Activated naive CD4-positive, alpha-beta T cell treated with Interleukin-2 at 50 U/mL for 16 hours (primary cell): Measurements from ENCODE around the gene RASA1.
"Not testable (repeated sequence)": the region's sequence is repeated elsewhere in the genome, so short reads cannot be mapped to it uniquely, and the experiment has no call there.

Source experiments
- DNase-seq: peaks from one replicate; pipeline ENCODE4 v3.0.0-alpha.2; 2020

RASA1 gene

GRCh38 chr5:87267574-87268125 lies at the start of gene RASA1:
TSS of gene RASA1 (plus strand) at chr5:87267883. CDS start at chr5:87268452, 569 bp downstream.
- peak; percentile 83 for DNase-seq

- DNase-seq = no peak
These were observed 37.9 kb upstream of the RASA1 start for GRCh38 chr5:87229780-87230179.

GRCh38 chr5:87231037-87231808 lies 36.5 kb upstream of the RASA1 start:
- peak; percentile 27 for DNase-seq

- DNase-seq = no peak
These were observed 34.5 kb upstream of the RASA1 start for GRCh38 chr5:87233143-87233542.

- DNase-seq = no peak
These were observed 26.1 kb upstream of the RASA1 start for GRCh38 chr5:87241555-87241954.

- no peak for DNase-seq
These were observed 25.4 kb upstream of the RASA1 start for GRCh38 chr5:87242242-87242641.

- DNase-seq = no peak
These were observed 24.4 kb upstream of the RASA1 start for GRCh38 chr5:87243161-87243844.

GRCh38 chr5:87245451-87245850 lies 22.2 kb upstream of the RASA1 start:
- DNase-seq = no peak

GRCh38 chr5:87246061-87246460 lies 21.6 kb upstream of the RASA1 start:
- DNase-seq = no peak

GRCh38 chr5:87252283-87252605 lies 15.4 kb upstream of the RASA1 start:
- DNase-seq = no peak

- no peak for DNase-seq
These were observed 13.6 kb upstream of the RASA1 start for GRCh38 chr5:87254035-87254434.

- no peak for DNase-seq
These were observed 9.2 kb upstream of the RASA1 start for GRCh38 chr5:87258507-87258906.

- DNase-seq = no peak
These were observed 7.0 kb upstream of the RASA1 start for GRCh38 chr5:87260604-87261192.

- DNase-seq = no peak
These were observed 4.2 kb upstream of the RASA1 start for GRCh38 chr5:87263498-87263897.

GRCh38 chr5:87266914-87267573 lies 639 bp upstream of the RASA1 start:
- no peak for DNase-seq

GRCh38 chr5:87268126-87268969 lies 665 bp downstream of the RASA1 start:
- DNase-seq = peak; percentile 82

- no peak for DNase-seq
These were observed 1.3 kb downstream of the RASA1 start for GRCh38 chr5:87268970-87269377.

- not testable (repeated sequence) for DNase-seq
These were observed 3.2 kb downstream of the RASA1 start for GRCh38 chr5:87270888-87271287.

- DNase-seq = no peak
These were observed 9.0 kb downstream of the RASA1 start for GRCh38 chr5:87276655-87277054.

GRCh38 chr5:87277279-87277835 lies 9.7 kb downstream of the RASA1 start:
- no peak for DNase-seq

GRCh38 chr5:87278590-87279100 lies 11.0 kb downstream of the RASA1 start:
- no peak for DNase-seq

- no peak for DNase-seq
These were observed 14.6 kb downstream of the RASA1 start for GRCh38 chr5:87282269-87282668.
